Melanocyte of skin (primary cell): ENCODE measurements around the gene C10orf88. TPM values are rescaled to one million over a fixed set of nuclear protein-coding genes. Genes with fewer than 3 reads are reported as not detected.

Experiments used
- total RNA-seq, 2 donors: library from RNA; depleted of rRNA; stranded (reverse); fragments of >200 nt; gene quantifications; 2 replicates each; pipeline ENCODE4 v1.2.3, GENCODE V29; 2012

The C10orf88 gene
- 10 to 100 TPM in 1 of 2 donors, 1 to 10 TPM in 1; 6.2 to 12.0 TPM for total RNA-seq

GRCh38 chr10:122953902-122954730, at the start of gene C10orf88:
Gene C10orf88 (minus strand): TSS chr10:122954227. CDS start chr10:122954178, 49 bp downstream.

GRCh38 chr10:122980209-122981065, 26.4 kb upstream of the C10orf88 start, which contains the start of gene PSTK:
Gene PSTK (plus strand): TSS chr10:122980401. CDS start chr10:122980480, 79 bp downstream.

GRCh38 chr10:122910310-122910709, 43.7 kb downstream of the C10orf88 start, which contains the start of gene FAM24A:
Gene FAM24A (plus strand): TSS chr10:122910610. CDS start chr10:122911635, 1,025 bp downstream.

Other genes with a start within 250 kb of the C10orf88 start
- under 1 TPM; under 0.01 to 0.33 TPM for gene CUZD1, start 108.4 kb downstream of the C10orf88 start, total RNA-seq
- gene FAM24B, start 74.6 kb downstream of the C10orf88 start, total RNA-seq, result 1 to 10 TPM in 1 of 2 donors, under 1 TPM in 1; 0.69 to 3.3 TPM
- not detected for gene FAM24A, start 43.6 kb downstream of the C10orf88 start, total RNA-seq
- 1 to 10 TPM; 4.5 to 5.0 TPM for gene PSTK, start 26.2 kb upstream of the C10orf88 start, total RNA-seq
- 1 to 10 TPM; 3.0 to 3.8 TPM for gene IKZF5, start 54.6 kb upstream of the C10orf88 start, total RNA-seq
- 1 to 10 TPM; 8.0 to 9.3 TPM for gene ACADSB, start 54.8 kb upstream of the C10orf88 start, total RNA-seq
- not detected for gene HMX3, start 181.7 kb upstream of the C10orf88 start, total RNA-seq
- gene HMX2, start 193.9 kb upstream of the C10orf88 start, total RNA-seq, result not detected
- gene BUB3, start 200.2 kb upstream of the C10orf88 start, total RNA-seq, result 100 to 1,000 TPM; 113 to 216 TPM